Measurements from ENCODE around the gene BCL2L14.

BCL2L14 gene

GRCh38 chr12:12048714-12049113 lies 22.0 kb upstream of the BCL2L14 start:
- in situ Hi-C loops (cut with MboI; ENCODE audit: low sequenced_read_pairs) = loop anchor here (25.0 kb wide), 1 partner anchor 664 kb away; the partner anchor contains the start of gene CDKN1B

- in situ Hi-C loops (cut with MboI; ENCODE audit: low sequenced_read_pairs) = no loop called here
These were observed 19.1 kb upstream of the BCL2L14 start for GRCh38 chr12:12051668-12052067.

DNA sequence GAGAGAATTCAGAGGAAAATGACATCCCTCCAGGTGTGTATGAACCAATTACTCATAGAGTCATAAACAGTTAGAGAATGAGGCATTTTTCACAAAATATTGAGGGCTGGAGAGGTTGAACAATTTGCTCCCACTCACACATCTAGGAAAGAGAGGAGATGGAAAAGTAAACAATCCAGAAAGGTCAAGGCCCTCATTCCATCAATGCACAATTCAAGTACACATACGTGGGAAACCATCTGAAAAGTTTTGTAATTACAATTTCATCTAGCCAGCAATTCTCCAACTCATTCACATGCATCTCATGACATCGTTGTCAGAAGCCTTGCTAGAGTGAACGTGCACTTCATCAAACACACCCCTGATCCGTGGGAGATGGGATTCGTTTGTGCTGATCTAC lies 15.7 kb upstream of the BCL2L14 start:
- in situ Hi-C loops (cut with MboI; ENCODE audit: low sequenced_read_pairs) = no loop called here

- in situ Hi-C loops (cut with MboI; ENCODE audit: low sequenced_read_pairs) = no loop called here
These were observed 13.8 kb upstream of the BCL2L14 start for GRCh38 chr12:12056951-12057350.

- in situ Hi-C loops (cut with MboI; ENCODE audit: low sequenced_read_pairs) = no loop called here
These were observed 6.1 kb upstream of the BCL2L14 start for GRCh38 chr12:12064596-12064995.

DNA sequence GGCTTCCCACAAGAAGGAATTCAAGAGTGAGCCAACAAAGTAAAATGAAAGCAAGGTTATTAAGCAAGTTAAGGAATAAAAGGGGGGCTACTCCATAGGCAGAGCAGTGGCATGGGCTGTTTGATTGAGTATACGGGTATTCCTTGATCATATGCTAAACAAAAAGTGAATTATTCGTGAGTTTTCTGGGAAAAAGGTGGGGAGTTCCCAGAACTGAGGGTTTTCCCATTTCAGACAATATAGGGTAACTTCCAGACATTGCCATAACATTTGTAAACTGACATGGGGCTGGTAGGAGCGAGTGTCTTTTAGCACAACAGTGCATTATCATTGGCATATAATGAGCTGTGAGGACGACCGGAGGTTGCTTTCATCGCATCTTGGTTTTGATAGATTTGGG lies 2.0 kb upstream of the BCL2L14 start:
- in situ Hi-C loops (cut with MboI; ENCODE audit: low sequenced_read_pairs) = no loop called here

DNA sequence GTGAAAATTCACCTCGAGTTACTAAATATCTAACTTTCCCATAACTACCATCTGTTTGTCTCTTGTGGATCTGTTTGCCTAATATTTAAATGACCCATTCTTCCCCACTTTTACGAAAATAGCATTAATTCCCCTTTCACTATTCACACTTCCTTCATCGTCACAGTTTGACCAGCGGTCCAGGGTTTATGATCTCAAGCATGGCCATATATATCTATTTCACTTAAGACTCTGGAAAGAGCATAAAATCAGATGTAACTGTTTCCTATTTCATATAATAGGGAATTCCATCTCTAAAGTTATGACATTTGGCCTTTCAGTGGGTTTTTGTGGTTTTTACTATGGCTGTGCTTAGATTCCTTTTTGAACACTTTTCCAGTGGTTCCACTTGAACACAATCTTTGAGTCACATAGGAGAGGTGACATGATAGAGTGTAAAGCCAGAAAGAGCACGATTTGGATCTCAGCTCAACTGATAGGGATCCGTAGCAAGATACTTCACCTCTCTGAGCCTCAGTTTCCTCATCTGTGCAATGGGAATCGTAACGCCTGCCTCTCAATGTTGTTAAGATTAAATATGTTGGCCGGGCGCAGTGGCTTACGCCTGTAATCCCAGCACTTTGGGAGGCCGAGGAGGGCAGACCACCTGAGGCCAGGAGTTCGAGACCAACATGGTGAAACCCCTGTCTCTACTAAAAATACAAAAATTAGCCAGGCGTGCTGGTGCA lies 754 bp upstream of the BCL2L14 start:
- in situ Hi-C loops (cut with MboI; ENCODE audit: low sequenced_read_pairs) = no loop called here

GRCh38 chr12:12072064-12072760 lies 1.5 kb downstream of the BCL2L14 start:
- in situ Hi-C loops (cut with MboI; ENCODE audit: low sequenced_read_pairs) = no loop called here

DNA sequence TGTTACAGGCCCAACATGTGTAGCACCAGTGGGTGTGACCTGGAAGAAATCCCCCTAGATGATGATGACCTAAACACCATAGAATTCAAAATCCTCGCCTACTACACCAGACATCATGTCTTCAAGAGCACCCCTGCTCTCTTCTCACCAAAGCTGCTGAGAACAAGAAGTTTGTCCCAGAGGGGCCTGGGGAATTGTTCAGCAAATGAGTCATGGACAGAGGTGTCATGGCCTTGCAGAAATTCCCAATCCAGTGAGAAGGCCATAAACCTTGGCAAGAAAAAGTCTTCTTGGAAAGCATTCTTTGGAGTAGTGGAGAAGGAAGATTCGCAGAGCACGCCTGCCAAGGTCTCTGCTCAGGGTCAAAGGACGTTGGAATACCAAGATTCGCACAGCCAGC lies 8.6 kb downstream of the BCL2L14 start:
- in situ Hi-C loops (cut with MboI; ENCODE audit: low sequenced_read_pairs) = no loop called here

- in situ Hi-C loops (cut with MboI; ENCODE audit: low sequenced_read_pairs) = no loop called here
These were observed 11.2 kb downstream of the BCL2L14 start for GRCh38 chr12:12081836-12082497.

DNA sequence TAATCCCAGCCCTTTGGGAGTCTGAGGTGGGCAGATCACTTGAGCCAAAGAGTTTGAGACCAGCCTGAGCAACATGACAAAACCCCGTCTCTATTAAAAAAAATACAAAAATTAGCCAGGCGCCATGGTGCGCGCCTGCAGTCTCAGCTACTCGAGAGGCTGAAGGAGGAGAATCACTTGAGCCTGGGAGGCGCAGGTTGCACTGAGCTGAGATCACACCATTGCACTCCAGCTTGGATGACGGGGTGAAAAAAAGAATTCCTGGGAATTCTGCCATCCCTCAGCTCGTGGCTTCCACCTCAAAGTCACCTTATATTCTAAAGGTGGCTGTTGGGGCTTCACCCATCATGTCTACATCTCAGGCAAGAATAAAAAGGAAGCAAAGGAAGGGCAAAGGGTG lies 12.9 kb downstream of the BCL2L14 start:
- in situ Hi-C loops (cut with MboI; ENCODE audit: low sequenced_read_pairs) = no loop called here

DNA sequence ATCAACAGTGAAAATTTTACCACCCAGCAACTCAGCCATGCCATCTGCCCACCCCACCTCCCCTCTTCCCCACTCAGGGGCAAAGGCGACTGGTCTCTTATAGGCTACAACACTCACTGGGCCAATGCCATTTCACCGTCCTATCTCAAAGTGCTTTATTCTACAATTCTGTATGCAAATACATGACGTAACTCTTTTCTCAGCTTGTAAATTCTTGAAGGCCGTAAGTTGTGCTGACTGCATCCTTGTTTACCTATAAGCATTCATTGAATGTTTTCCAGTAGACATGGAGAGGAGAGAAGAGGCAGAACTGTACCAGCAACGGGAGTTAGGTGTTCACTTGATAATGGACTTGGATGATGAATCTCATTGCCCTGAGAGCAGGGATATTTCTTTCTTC lies 15.6 kb downstream of the BCL2L14 start:
- in situ Hi-C loops (cut with MboI; ENCODE audit: low sequenced_read_pairs) = no loop called here

GRCh38 chr12:12086973-12087692 lies 16.4 kb downstream of the BCL2L14 start:
- in situ Hi-C loops (cut with MboI; ENCODE audit: low sequenced_read_pairs) = no loop called here

DNA sequence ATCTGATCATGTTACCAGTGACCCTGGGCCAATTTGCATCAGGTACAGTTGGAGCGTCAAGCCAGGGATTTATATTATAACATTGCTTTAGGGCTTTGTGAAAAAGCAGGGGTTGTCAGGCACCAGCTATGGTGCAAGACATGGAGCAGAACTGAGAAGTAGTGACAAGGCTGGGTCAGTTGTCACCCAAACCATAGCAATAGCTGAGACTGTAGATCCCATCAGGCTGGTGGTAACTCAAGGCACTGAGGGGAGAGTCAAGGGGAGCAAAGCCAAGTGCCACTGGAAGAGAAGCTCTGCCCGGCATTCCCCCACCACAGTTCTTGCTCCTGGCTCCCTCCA lies 16.9 kb downstream of the BCL2L14 start:
- in situ Hi-C loops (cut with MboI; ENCODE audit: low sequenced_read_pairs) = no loop called here

DNA sequence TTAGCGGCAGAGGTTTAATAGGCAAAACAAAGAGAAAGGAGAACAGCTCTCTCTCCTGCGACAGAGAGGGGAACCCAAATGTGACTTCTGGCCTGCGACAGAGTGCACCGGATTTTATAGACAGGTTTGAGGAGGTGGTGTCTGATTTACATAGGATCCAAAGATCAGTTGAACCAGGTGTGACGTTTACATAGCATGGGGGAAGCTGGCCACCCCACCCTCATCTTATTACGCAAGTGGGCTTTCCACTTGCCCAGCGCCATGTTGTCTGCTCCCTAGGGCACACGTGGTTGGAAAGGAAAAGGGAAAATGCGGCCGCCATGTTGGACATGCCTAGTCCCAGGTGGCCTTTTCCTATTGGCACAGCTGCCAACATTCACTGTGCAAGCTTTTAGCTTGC lies 17.4 kb downstream of the BCL2L14 start:
- in situ Hi-C loops (cut with MboI; ENCODE audit: low sequenced_read_pairs) = no loop called here

DNA sequence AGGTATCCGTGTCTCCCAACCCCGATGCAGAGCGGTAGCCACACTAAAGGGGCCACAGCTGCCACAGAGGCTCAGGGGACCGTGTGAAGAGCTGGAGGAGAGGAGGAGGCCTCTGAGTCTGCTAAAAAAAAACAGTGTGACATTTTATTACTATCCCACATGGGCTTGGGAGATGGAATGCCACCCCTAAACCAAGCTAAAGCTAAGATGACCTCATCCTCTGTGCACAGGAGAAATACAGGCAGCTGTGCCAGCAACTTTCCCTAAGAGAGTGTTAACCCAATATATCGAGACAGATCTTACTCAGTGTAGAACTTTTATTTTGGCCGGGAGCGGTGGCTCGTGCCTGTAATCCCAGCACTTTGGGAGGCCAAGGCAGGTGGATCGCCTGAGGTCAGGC lies 18.0 kb downstream of the BCL2L14 start:
- in situ Hi-C loops (cut with MboI; ENCODE audit: low sequenced_read_pairs) = no loop called here

- in situ Hi-C loops (cut with MboI; ENCODE audit: low sequenced_read_pairs) = no loop called here
These were observed 20.3 kb downstream of the BCL2L14 start for GRCh38 chr12:12091071-12091470.

GRCh38 chr12:12091977-12092663 lies 21.4 kb downstream of the BCL2L14 start:
- in situ Hi-C loops (cut with MboI; ENCODE audit: low sequenced_read_pairs) = no loop called here

DNA sequence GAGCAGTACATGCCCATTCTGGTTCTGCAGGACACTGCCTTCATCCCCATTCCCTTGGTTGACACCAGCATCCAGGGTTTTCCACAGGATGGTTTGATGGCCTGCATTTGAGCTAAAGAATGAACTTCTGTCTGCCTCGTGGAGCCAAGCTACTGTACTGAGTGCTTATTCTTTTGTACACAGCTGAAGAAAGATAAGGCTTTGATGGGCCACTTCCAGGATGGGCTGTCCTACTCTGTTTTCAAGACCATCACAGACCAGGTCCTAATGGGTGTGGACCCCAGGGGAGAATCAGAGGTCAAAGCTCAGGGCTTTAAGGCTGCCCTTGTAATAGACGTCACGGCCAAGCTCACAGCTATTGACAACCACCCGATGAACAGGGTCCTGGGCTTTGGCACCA lies 23.7 kb downstream of the BCL2L14 start:
- in situ Hi-C loops (cut with MboI; ENCODE audit: low sequenced_read_pairs) = no loop called here

- in situ Hi-C loops (cut with MboI; ENCODE audit: low sequenced_read_pairs) = no loop called here
These were observed 24.3 kb downstream of the BCL2L14 start for GRCh38 chr12:12095021-12095420.
